Cardiac muscle cell (in vitro differentiated cells and primary cell): ENCODE results near the gene LRMDA. TPM values are rescaled to one million over a fixed set of nuclear protein-coding genes. Genes with fewer than 3 reads are reported as not detected.

Experiments used
- DNase-seq, 2 donors: peaks; one replicate each; pipeline versions ENCODE4 v3.0.0 to v3.0.0-alpha.2; 2010 to 2017; ENCODE audit warnings: low read depth in 1 of 2, low spot score in 1 of 2
- H3K27ac ChIP-seq: fragments of 200-600 bp; sonication (generic); 2 replicates; pipeline ENCODE4 v1.5.1; 2016
- H3K27me3 ChIP-seq: fragments of 200-600 bp; sonication (generic); 2 replicates; pipeline ENCODE4 v1.6.0; 2016; ENCODE audit warnings: control low read depth
- H3K36me3 ChIP-seq: fragments of 200-600 bp; sonication (generic); 2 replicates; pipeline ENCODE4 v1.5.1; 2016; ENCODE audit warnings: control low read depth
- H3K4me1 ChIP-seq: fragments of 200-600 bp; sonication (generic); 2 replicates; pipeline ENCODE4 v1.8.1; 2017; ENCODE audit warnings: low read depth, mild to moderate bottlenecking, mixed run types
- H3K4me3 ChIP-seq: fragments of 200-600 bp; sonication (generic); 2 replicates; pipeline ENCODE4 v1.5.1; 2016; ENCODE audit warnings: mild to moderate bottlenecking
- H3K9me3 ChIP-seq: fragments of 200-600 bp; sonication (generic); 2 replicates; pipeline ENCODE4 v1.5.1; 2017; ENCODE audit warnings: low read depth, mild to moderate bottlenecking, control low read depth
- CTCF ChIP-seq: IDR thresholded peaks from 2 replicates; pipeline ENCODE4 v1.5.1; 2012; ENCODE audit warnings: low read depth, mild to moderate bottlenecking, low read length
- polyA plus RNA-seq: library from polyadenylated mRNA; unstranded; fragments of >200 nt; fragmentation: Nextera tagmentation; extraction: Ambion mirVana; gene quantifications from 2 replicates; pipeline ENCODE4 v1.2.1, GENCODE V29; 2016
- total RNA-seq: library from RNA; depleted of rRNA; stranded (reverse); fragments of >200 nt; gene quantifications from 2 replicates; pipeline ENCODE4 v1.2.3, GENCODE V29; 2016

Gene LRMDA
- total and polyA plus RNA-seq, 2 experiments from 2014 or later: 6.2 to 11.7 TPM

GRCh38 chr10:75643944-75644692 is 212.7 kb downstream of the LRMDA start:
- Histone ChIP-seq H3K4me3 (no peak overlapping the region), H3K4me1 (no peaks in the 10 kb centered on the region), H3K9me3 (no peaks in the 10 kb centered on the region), H3K36me3 (no peaks in the 10 kb centered on the region), H3K27ac (no peak overlapping the region), H3K27me3 (peaks cover 6% of the 10 kb centered on the region)
- DNase-seq: no peak
- TF ChIP-seq CTCF: no peak

GRCh38 chr10:75645704-75646103 is 214.3 kb downstream of the LRMDA start:
- no peak overlapping the region for H3K4me3 ChIP-seq
- no peak for DNase-seq

GRCh38 chr10:75646218-75646915 is 214.9 kb downstream of the LRMDA start:
- H3K27me3 ChIP-seq: no peaks in the 10 kb centered on the region
- no peak for DNase-seq
- no peaks in the 10 kb centered on the region for H3K4me1 ChIP-seq
- TF ChIP-seq CTCF: no peak
- H3K4me3 ChIP-seq: no peak overlapping the region
- H3K27ac ChIP-seq: no peak overlapping the region
- H3K9me3 ChIP-seq: no peaks in the 10 kb centered on the region
- H3K36me3 ChIP-seq: no peaks in the 10 kb centered on the region

More at GRCh38 chr10:75645704-75646103, 214.3 kb downstream of the LRMDA start:
- TF ChIP-seq CTCF: no peak
- H3K4me1 ChIP-seq: no peaks in the 10 kb centered on the region
- H3K9me3 ChIP-seq: no peaks in the 10 kb centered on the region
- H3K36me3 ChIP-seq: no peaks in the 10 kb centered on the region
- no peak overlapping the region for H3K27ac ChIP-seq
- no peaks in the 10 kb centered on the region for H3K27me3 ChIP-seq

GRCh38 chr10:75646916-75647315 is 215.5 kb downstream of the LRMDA start:
- H3K4me1 ChIP-seq: peaks cover 1% of the 10 kb centered on the region
- H3K27ac ChIP-seq: no peak overlapping the region
- H3K4me3 ChIP-seq: no peak overlapping the region
- no peaks in the 10 kb centered on the region for H3K9me3 ChIP-seq
- TF ChIP-seq CTCF: no peak
- DNase-seq: peak in 1 of 2 donors; percentile 64
- H3K36me3 ChIP-seq: no peaks in the 10 kb centered on the region
- H3K27me3 ChIP-seq: no peaks in the 10 kb centered on the region

- TF ChIP-seq CTCF: no peak
- H3K4me1 ChIP-seq: peaks cover 7% of the 10 kb centered on the region
- no peak for DNase-seq
- no peaks in the 10 kb centered on the region for H3K27me3 ChIP-seq
- H3K27ac ChIP-seq: no peak overlapping the region
- no peaks in the 10 kb centered on the region for H3K36me3 ChIP-seq
- H3K4me3 ChIP-seq: no peak overlapping the region
- H3K9me3 ChIP-seq: no peaks in the 10 kb centered on the region
These were observed 216.3 kb downstream of the LRMDA start for GRCh38 chr10:75647675-75648074.
